HEK293 (cell line): ENCODE results near the gene TM4SF1.

Experiments used
- AEBP2 ChIP-seq: fragments of 450-650 bp; formaldehyde crosslinking; IDR thresholded peaks from 2 replicates; pipeline ENCODE4 v1.5.1; 2016; ENCODE audit warnings: missing biosample characterization, missing genetic modification characterization, borderline replicate concordance
- CTCF ChIP-seq: fragments of 450-650 bp; formaldehyde crosslinking; IDR thresholded peaks from 2 replicates; pipeline ENCODE4 v1.5.1; 2016; ENCODE audit warnings: missing biosample characterization, missing genetic modification characterization
- KLF17 ChIP-seq: fragments of 450-650 bp; formaldehyde crosslinking; IDR thresholded peaks from 2 replicates; pipeline ENCODE4 v1.5.1; 2016; ENCODE audit warnings: missing biosample characterization, missing genetic modification characterization
- KLF9 ChIP-seq: fragments of 450-650 bp; formaldehyde crosslinking; IDR thresholded peaks from 2 replicates; pipeline ENCODE4 v1.5.1; 2016; ENCODE audit warnings: missing biosample characterization, missing genetic modification characterization, low read depth
- REST ChIP-seq: fragments of 450-650 bp; formaldehyde crosslinking; IDR thresholded peaks from 2 replicates; pipeline ENCODE4 v1.5.1; 2016; ENCODE audit warnings: missing biosample characterization, missing genetic modification characterization
- YY1 ChIP-seq: fragments of 450-650 bp; formaldehyde crosslinking; IDR thresholded peaks from 2 replicates; pipeline ENCODE4 v1.5.1; 2018; ENCODE audit warnings: missing biosample characterization, missing genetic modification characterization
- ZBTB48 ChIP-seq: fragments of 450-650 bp; formaldehyde crosslinking; IDR thresholded peaks from 2 replicates; pipeline ENCODE4 v1.5.1; 2016; ENCODE audit warnings: missing biosample characterization, missing genetic modification characterization
- ZFP69B ChIP-seq: fragments of 450-650 bp; formaldehyde crosslinking; IDR thresholded peaks from 2 replicates; pipeline ENCODE4 v1.5.1; 2016; ENCODE audit warnings: missing biosample characterization, missing genetic modification characterization
- ZNF354C ChIP-seq: fragments of 450-650 bp; formaldehyde crosslinking; IDR thresholded peaks from 2 replicates; pipeline ENCODE4 v1.5.1; 2016; ENCODE audit warnings: missing biosample characterization, missing genetic modification characterization, low read depth, borderline replicate concordance
- ZNF37A ChIP-seq: fragments of 450-650 bp; IDR thresholded peaks from 2 replicates; pipeline ENCODE4 v1.5.1; 2018; ENCODE audit warnings: missing biosample characterization, missing genetic modification characterization
- ZNF548 ChIP-seq: fragments of 450-650 bp; formaldehyde crosslinking; IDR thresholded peaks from 2 replicates; pipeline ENCODE4 v1.5.1; 2016; ENCODE audit warnings: missing biosample characterization, missing genetic modification characterization
- ZNF76 ChIP-seq: fragments of 450-650 bp; formaldehyde crosslinking; IDR thresholded peaks from 2 replicates; pipeline ENCODE4; 2016; ENCODE audit warnings: low read depth, missing biosample characterization, missing genetic modification characterization, borderline replicate concordance
- ZNF768 ChIP-seq: fragments of 450-650 bp; formaldehyde crosslinking; IDR thresholded peaks from 2 replicates; pipeline ENCODE4 v1.5.1; 2018; ENCODE audit warnings: missing biosample characterization, mild to moderate bottlenecking, missing genetic modification characterization

GRCh38 chr3:149374391-149374790, 3.1 kb downstream of the TM4SF1 start:
- no peak for TF ChIP-seq ZNF354C
- no peak for TF ChIP-seq ZNF76 (tag by site-specific recombination)
- no peak for TF ChIP-seq ZNF548 (tag by site-specific recombination)
- TF ChIP-seq AEBP2 (tag by site-specific recombination), result no peak
- no peak for TF ChIP-seq CTCF (tag by site-specific recombination)
- TF ChIP-seq ZNF768, result no peak
- no peak for TF ChIP-seq KLF9 (tag by site-specific recombination)
- no peak for TF ChIP-seq REST (tag by site-specific recombination)
- TF ChIP-seq ZFP69B, result no peak
- no peak for TF ChIP-seq ZNF37A (tag by site-specific recombination)
- no peak for TF ChIP-seq ZBTB48 (tag by site-specific recombination)
- no peak for TF ChIP-seq KLF17 (tag by site-specific recombination)
- no peak for TF ChIP-seq YY1
